ENCODE data around the gene MKNK1.

Gene MKNK1

DNA sequence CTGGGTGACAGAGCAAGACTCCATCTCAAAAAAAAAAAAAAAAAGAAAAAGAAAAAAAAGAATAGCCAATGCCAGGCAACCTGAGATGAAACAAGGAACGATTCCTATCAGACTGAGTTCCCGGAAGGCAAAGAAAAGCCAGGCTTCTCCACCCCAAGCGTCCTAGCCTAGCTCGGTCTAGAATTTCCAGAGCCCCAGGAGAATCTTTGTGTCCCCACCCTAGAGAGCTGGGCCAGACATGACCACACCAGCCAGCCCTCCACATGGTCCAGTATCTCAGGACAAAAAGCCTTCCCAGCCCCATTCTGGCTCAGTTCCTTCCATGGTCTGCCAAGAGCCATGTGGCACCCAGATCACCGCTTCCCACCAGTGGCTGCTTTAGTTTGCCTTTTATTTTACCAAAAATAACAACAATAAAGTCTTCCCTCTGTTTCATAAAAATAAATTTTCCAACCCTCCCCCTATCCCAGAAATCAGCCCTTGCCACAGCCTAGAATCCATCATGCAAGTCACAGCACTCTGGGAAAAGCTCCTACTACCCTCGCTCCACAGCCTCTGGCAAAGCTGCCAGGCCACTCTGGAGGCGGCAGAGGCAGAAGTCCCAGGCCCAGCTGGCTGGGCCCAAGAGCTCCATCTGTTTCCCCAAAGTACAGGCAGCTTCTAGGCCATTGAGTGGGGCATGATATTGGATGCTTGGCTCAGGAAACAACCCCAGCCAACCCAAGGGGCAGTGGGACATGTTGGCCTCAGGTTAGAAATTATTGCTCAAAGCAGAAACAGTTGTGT, 3.5 kb upstream of the MKNK1 start:
- Histone ChIP-seq H3F3A (ENCODE audit: low read depth) (no peaks in the 10 kb centered on the region), H4K20me1 (ENCODE audit: insufficient read depth, low read length, poor library complexity, severe bottlenecking) (no peaks in the 10 kb centered on the region), H3K4me2 (ENCODE audit: low read depth, low read length, poor library complexity, severe bottlenecking) (no peak overlapping the region), H3K9me2 (replicated peaks; ENCODE audit: low read depth, low read length) (no peaks in the 10 kb centered on the region), H3K4me3 (ENCODE audit: low read length, poor library complexity, severe bottlenecking) (no peak overlapping the region), H3K79me2 (ENCODE audit: insufficient read depth, low read length) (peaks cover 15% of the 10 kb centered on the region; the same call in 1 of the 2 replicates), H3K27me3 (ENCODE audit: insufficient read depth, low read length, poor library complexity, severe bottlenecking) (no peaks in the 10 kb centered on the region), H3K4me1 (ENCODE audit: insufficient read depth, low read length, poor library complexity, severe bottlenecking) (peaks cover 44% of the 10 kb centered on the region), H3K9ac (ENCODE audit: low read depth, low read length, poor library complexity, severe bottlenecking) (no peak overlapping the region), H3K36me3 (ENCODE audit: insufficient read depth, low read length) (no peaks in the 10 kb centered on the region), H2AFZ (ENCODE audit: low read length) (no peak overlapping the region), H3K9me3 (ENCODE audit: insufficient read depth, low read depth, low read length) (no peaks in the 10 kb centered on the region)
- TF ChIP-seq, protein P1, sequence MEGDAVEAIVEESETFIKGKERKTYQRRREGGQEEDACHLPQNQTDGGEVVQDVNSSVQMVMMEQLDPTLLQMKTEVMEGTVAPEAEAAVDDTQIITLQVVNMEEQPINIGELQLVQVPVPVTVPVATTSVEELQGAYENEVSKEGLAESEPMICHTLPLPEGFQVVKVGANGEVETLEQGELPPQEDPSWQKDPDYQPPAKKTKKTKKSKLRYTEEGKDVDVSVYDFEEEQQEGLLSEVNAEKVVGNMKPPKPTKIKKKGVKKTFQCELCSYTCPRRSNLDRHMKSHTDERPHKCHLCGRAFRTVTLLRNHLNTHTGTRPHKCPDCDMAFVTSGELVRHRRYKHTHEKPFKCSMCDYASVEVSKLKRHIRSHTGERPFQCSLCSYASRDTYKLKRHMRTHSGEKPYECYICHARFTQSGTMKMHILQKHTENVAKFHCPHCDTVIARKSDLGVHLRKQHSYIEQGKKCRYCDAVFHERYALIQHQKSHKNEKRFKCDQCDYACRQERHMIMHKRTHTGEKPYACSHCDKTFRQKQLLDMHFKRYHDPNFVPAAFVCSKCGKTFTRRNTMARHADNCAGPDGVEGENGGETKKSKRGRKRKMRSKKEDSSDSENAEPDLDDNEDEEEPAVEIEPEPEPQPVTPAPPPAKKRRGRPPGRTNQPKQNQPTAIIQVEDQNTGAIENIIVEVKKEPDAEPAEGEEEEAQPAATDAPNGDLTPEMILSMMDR (conservative IDR thresholded peaks at IDR 0.05; ENCODE audit: low read length) = no peak
- TF ChIP-seq EZH2phosphoT487 (IDR thresholded peaks at IDR 0.05; ENCODE audit: borderline replicate concordance) = no peak

DNA sequence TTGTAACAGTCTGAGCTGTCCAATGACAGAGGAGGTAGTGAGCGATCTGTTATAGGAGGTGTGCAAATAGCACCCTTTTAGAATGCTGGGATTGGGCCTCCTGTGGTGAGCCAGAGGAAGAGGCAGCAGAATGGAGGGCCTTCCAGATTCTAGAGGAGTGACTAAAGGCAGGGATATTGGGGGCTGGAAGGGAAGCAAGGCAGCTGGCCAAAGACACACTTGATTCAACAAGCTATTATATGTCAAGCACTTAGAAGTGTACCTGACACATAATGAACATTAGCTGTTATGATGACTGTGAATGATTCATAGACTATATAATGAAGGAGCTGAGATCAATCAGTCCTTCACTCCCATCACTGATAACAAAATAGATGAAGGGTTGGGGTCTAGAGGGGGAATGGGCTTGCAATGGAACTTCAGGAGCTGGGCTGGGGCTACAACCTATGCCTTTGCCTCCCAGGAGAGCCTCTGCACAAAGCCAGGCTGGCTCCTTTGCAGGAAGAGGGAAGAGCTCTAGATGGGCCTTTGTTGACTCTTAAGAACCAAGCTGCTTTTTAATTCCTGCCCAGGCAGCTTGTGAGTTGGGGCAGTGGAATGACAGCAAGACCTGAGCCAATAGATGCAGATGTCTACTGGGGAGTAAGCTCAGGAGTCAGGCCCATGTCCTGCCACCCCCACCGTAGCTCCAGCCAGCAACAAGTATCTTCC, 2.3 kb upstream of the MKNK1 start:
- no peaks in the 10 kb centered on the region for H3K27me3 ChIP-seq (ENCODE audit: insufficient read depth, low read length, poor library complexity, severe bottlenecking)
- H3K4me2 ChIP-seq (ENCODE audit: low read depth, low read length, poor library complexity, severe bottlenecking) = no peak overlapping the region
- no peaks in the 10 kb centered on the region for H4K20me1 ChIP-seq (ENCODE audit: insufficient read depth, low read length, poor library complexity, severe bottlenecking)
- H3K36me3 ChIP-seq (ENCODE audit: insufficient read depth, low read length) = no peaks in the 10 kb centered on the region
- H3K4me3 ChIP-seq (ENCODE audit: low read length, poor library complexity, severe bottlenecking) = no peak overlapping the region
- no peak overlapping the region for H3K9ac ChIP-seq (ENCODE audit: low read depth, low read length, poor library complexity, severe bottlenecking)
- no peaks in the 10 kb centered on the region for H3K9me2 ChIP-seq (replicated peaks; ENCODE audit: low read depth, low read length)
- no peaks in the 10 kb centered on the region for H3K9me3 ChIP-seq (ENCODE audit: insufficient read depth, low read depth, low read length)
- peaks cover 15% of the 10 kb centered on the region; the same call in 1 of the 2 replicates for H3K79me2 ChIP-seq (ENCODE audit: insufficient read depth, low read length)
- TF ChIP-seq EZH2phosphoT487 (IDR thresholded peaks at IDR 0.05; ENCODE audit: borderline replicate concordance) = no peak
- TF ChIP-seq, protein P1 (conservative IDR thresholded peaks at IDR 0.05; ENCODE audit: low read length) = no peak
- H2AFZ ChIP-seq (ENCODE audit: low read length) = no peak overlapping the region
- H3K4me1 ChIP-seq (ENCODE audit: insufficient read depth, low read length, poor library complexity, severe bottlenecking) = peaks cover 40% of the 10 kb centered on the region
- no peaks in the 10 kb centered on the region for H3F3A ChIP-seq (ENCODE audit: low read depth)

DNA sequence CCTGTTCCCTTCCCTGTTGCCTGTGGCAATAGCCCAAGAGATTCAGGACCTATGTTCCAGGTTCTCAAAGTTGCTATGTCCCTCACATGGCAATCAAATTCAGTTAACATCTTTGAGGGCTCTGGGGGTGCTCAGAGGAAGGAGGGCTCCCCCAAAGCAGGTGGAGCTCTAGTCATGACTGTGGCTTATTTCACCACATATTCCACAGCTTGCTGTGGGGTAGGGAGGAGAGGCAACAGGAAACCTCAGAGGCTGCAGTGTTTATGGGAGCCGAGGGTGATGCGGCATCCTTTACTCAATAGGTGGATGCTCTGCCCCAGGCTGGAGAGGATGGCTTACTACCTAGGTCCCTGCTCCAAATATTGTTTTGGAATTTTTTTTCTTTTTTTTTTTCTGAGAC, 1.2 kb upstream of the MKNK1 start:
- H2AFZ ChIP-seq (ENCODE audit: low read length) = no peak overlapping the region
- no peaks in the 10 kb centered on the region for H3K9me2 ChIP-seq (replicated peaks; ENCODE audit: low read depth, low read length)
- H4K20me1 ChIP-seq (ENCODE audit: insufficient read depth, low read length, poor library complexity, severe bottlenecking) = no peaks in the 10 kb centered on the region
- H3K36me3 ChIP-seq (ENCODE audit: insufficient read depth, low read length) = no peaks in the 10 kb centered on the region
- H3F3A ChIP-seq (ENCODE audit: low read depth) = no peaks in the 10 kb centered on the region
- no peaks in the 10 kb centered on the region for H3K27me3 ChIP-seq (ENCODE audit: insufficient read depth, low read length, poor library complexity, severe bottlenecking)
- no peaks in the 10 kb centered on the region for H3K9me3 ChIP-seq (ENCODE audit: insufficient read depth, low read depth, low read length)
- peak overlapping the region; percentile 81 for H3K4me3 ChIP-seq (ENCODE audit: low read length, poor library complexity, severe bottlenecking)
- peak overlapping the region; percentile 85 for H3K4me2 ChIP-seq (ENCODE audit: low read depth, low read length, poor library complexity, severe bottlenecking)
- peaks cover 40% of the 10 kb centered on the region for H3K4me1 ChIP-seq (ENCODE audit: insufficient read depth, low read length, poor library complexity, severe bottlenecking)
- H3K9ac ChIP-seq (ENCODE audit: low read depth, low read length, poor library complexity, severe bottlenecking) = peak overlapping the region; percentile 74
- TF ChIP-seq EZH2phosphoT487 (IDR thresholded peaks at IDR 0.05; ENCODE audit: borderline replicate concordance) = no peak
- TF ChIP-seq, protein P1 (conservative IDR thresholded peaks at IDR 0.05; ENCODE audit: low read length) = no peak
- H3K79me2 ChIP-seq (ENCODE audit: insufficient read depth, low read length) = peaks cover 15% of the 10 kb centered on the region; the same call in 1 of the 2 replicates
